ENCODE measurements around the gene IL36RN.

IL36RN gene

GRCh38 chr2:113067681-113068080 is 8.7 kb downstream of the IL36RN start, which contains the start of gene IL1F10:
IL1F10 (plus strand) TSS chr2:113067970; CDS start chr2:113072739, 4,769 bp downstream.
- no peaks in the 10 kb centered on the region for H3F3A ChIP-seq (ENCODE audit: insufficient read depth, low read length)
- no peak within 1 kb of the TSS for H3K4me2 ChIP-seq (ENCODE audit: low read depth, low read length)
- no peaks in the 10 kb centered on the region for H4K20me1 ChIP-seq (ENCODE audit: insufficient read depth, low read length)
- H3K4me1 ChIP-seq (ENCODE audit: low read length) = peaks cover 7% of the 10 kb centered on the region
- H3K36me3 ChIP-seq (replicated peaks; ENCODE audit: insufficient read depth, low read length) = no peaks in the 10 kb centered on the region
- no peak within 1 kb of the TSS for H2AFZ ChIP-seq (ENCODE audit: low read length)
- H3K27me3 ChIP-seq (replicated peaks; ENCODE audit: insufficient read depth, low read length) = no peaks in the 10 kb centered on the region
- H3K4me3 ChIP-seq (ENCODE audit: low read length) = no peak within 1 kb of the TSS
- H3K9me3 ChIP-seq (replicated peaks; ENCODE audit: insufficient read depth, low read length) = no peaks in the 10 kb centered on the region
- TF ChIP-seq EZH2 (optimal IDR thresholded peaks at IDR 0.05; ENCODE audit: low read depth, low read length) = no peak
- TF ChIP-seq CTCF (IDR thresholded peaks at IDR 0.05; ENCODE audit: low read length) = no peak
- no peak for TF ChIP-seq EZH2phosphoT487 (IDR thresholded peaks at IDR 0.05; ENCODE audit: low read length)
- no peaks in the 10 kb centered on the region for H3K79me2 ChIP-seq (ENCODE audit: low read length)
- DNase-seq = no peak
- H3K9me2 ChIP-seq (replicated peaks; ENCODE audit: insufficient read depth, low read length) = no peaks in the 10 kb centered on the region
- H3K9ac ChIP-seq (ENCODE audit: low read length) = no peak within 1 kb of the TSS
- no peak within 1 kb of the TSS for H3K27ac ChIP-seq (ENCODE audit: low read length)

GRCh38 chr2:113068249-113068648 is 9.3 kb downstream of the IL36RN start:
- no peak overlapping the region for H3K27ac ChIP-seq (ENCODE audit: low read length)
- H3K4me3 ChIP-seq (ENCODE audit: low read length) = no peak overlapping the region
- no peak overlapping the region for H2AFZ ChIP-seq (ENCODE audit: low read length)
- no peak overlapping the region for H3K4me2 ChIP-seq (ENCODE audit: low read depth, low read length)
- no peak overlapping the region for H3K9ac ChIP-seq (ENCODE audit: low read length)
- H4K20me1 ChIP-seq (ENCODE audit: insufficient read depth, low read length) = no peaks in the 10 kb centered on the region
- DNase-seq = no peak
- no peaks in the 10 kb centered on the region for H3K79me2 ChIP-seq (ENCODE audit: low read length)
- no peaks in the 10 kb centered on the region for H3F3A ChIP-seq (ENCODE audit: insufficient read depth, low read length)
- TF ChIP-seq EZH2phosphoT487 (IDR thresholded peaks at IDR 0.05; ENCODE audit: low read length) = no peak
- no peak for TF ChIP-seq CTCF (IDR thresholded peaks at IDR 0.05; ENCODE audit: low read length)
- no peak for TF ChIP-seq EZH2 (optimal IDR thresholded peaks at IDR 0.05; ENCODE audit: low read depth, low read length)
- H3K36me3 ChIP-seq (replicated peaks; ENCODE audit: insufficient read depth, low read length) = no peaks in the 10 kb centered on the region
- peaks cover 12% of the 10 kb centered on the region for H3K4me1 ChIP-seq (ENCODE audit: low read length)
- no peaks in the 10 kb centered on the region for H3K9me2 ChIP-seq (replicated peaks; ENCODE audit: insufficient read depth, low read length)
- no peaks in the 10 kb centered on the region for H3K9me3 ChIP-seq (replicated peaks; ENCODE audit: insufficient read depth, low read length)
- no peaks in the 10 kb centered on the region for H3K27me3 ChIP-seq (replicated peaks; ENCODE audit: insufficient read depth, low read length)

- H3K4me3 ChIP-seq (ENCODE audit: low read length) = no peak overlapping the region
- H4K20me1 ChIP-seq (ENCODE audit: insufficient read depth, low read length) = no peaks in the 10 kb centered on the region
- no peaks in the 10 kb centered on the region for H3K79me2 ChIP-seq (ENCODE audit: low read length)
- H3K9me3 ChIP-seq (replicated peaks; ENCODE audit: insufficient read depth, low read length) = no peaks in the 10 kb centered on the region
- H3F3A ChIP-seq (ENCODE audit: insufficient read depth, low read length) = no peaks in the 10 kb centered on the region
- no peak overlapping the region for H2AFZ ChIP-seq (ENCODE audit: low read length)
- no peak for TF ChIP-seq CTCF (IDR thresholded peaks at IDR 0.05; ENCODE audit: low read length)
- no peak for TF ChIP-seq EZH2 (optimal IDR thresholded peaks at IDR 0.05; ENCODE audit: low read depth, low read length)
- TF ChIP-seq EZH2phosphoT487 (IDR thresholded peaks at IDR 0.05; ENCODE audit: low read length) = no peak
- no peaks in the 10 kb centered on the region for H3K27me3 ChIP-seq (replicated peaks; ENCODE audit: insufficient read depth, low read length)
- H3K9me2 ChIP-seq (replicated peaks; ENCODE audit: insufficient read depth, low read length) = no peaks in the 10 kb centered on the region
- no peak overlapping the region for H3K4me2 ChIP-seq (ENCODE audit: low read depth, low read length)
- peaks cover 19% of the 10 kb centered on the region for H3K4me1 ChIP-seq (ENCODE audit: low read length)
- no peak overlapping the region for H3K9ac ChIP-seq (ENCODE audit: low read length)
- H3K27ac ChIP-seq (ENCODE audit: low read length) = no peak overlapping the region
- no peaks in the 10 kb centered on the region for H3K36me3 ChIP-seq (replicated peaks; ENCODE audit: insufficient read depth, low read length)
- DNase-seq = no peak
Measured at GRCh38 chr2:113068706-113069485, 9.9 kb downstream of the IL36RN start.

Data from MM.1S (cell line).